B cell (primary cell): ENCODE results near the gene CORO2A.

Experiments
- CTCF ChIP-seq: fragments of 200-600 bp; IDR thresholded peaks from one replicate; pipeline ENCODE4 v1.8.0; 2022; ENCODE audit warnings: antibody characterized with exemption, mild to moderate bottlenecking
- EZH2 ChIP-seq: IDR thresholded peaks from 2 replicates; pipeline ENCODE4 v1.6.1; 2012; ENCODE audit warnings: borderline replicate concordance, low read depth, mild to moderate bottlenecking, moderate library complexity, low read length; ENCODE audit not compliant: insufficient read depth, poor library complexity, severe bottlenecking

DNA sequence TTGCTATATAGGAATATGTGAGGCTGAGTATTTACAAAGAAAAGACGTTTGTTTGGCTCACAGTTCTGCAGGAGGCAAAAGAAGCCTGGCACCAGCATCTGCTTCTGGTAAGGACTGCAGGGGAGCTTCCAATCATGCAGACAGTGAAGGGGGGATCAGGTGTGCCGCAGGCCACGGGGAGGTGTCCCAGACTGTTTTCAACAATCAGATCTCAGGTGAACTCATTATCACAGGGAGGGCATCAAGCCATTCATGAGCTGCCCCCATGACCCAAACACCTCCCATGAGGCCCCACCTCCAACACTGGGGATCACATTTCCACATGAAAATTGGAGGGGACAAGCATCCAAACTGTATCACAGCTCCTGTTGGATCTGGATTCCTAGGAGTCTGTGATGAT, 43.0 kb downstream of the CORO2A start:
- TF ChIP-seq CTCF (no peak), EZH2 (no peak)
